HG02763 (cell line): ENCODE data around the gene ZACN.

Source experiments
- ATAC-seq: cut with Tn5 transposase; IDR thresholded peaks from one replicate; pipeline ENCODE4 v1.9.1; 2021; ENCODE audit warnings: mild to moderate bottlenecking, moderate library complexity; ENCODE audit not compliant: unreplicated experiment

Gene ZACN

DNA sequence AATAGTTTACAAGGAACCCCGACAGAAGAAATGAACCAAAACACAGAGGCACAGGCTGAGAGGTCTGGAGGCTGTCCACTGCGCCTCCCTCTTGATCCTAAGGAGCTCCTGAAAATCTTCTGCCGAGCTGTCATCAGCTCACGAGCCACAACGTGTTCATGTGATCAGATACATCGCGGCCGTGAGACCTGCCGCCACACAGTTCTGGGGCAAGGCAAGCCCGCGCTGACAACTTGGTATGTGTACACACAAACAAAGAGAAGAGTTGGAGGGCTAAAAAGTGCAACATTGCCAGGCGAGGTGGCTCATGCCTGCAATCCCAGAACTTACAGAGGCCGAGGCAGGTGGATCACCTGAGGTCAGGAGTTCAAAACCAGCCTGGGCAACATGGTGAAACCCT lies 17.0 kb downstream of the ZACN start:
- no peak for ATAC-seq

DNA sequence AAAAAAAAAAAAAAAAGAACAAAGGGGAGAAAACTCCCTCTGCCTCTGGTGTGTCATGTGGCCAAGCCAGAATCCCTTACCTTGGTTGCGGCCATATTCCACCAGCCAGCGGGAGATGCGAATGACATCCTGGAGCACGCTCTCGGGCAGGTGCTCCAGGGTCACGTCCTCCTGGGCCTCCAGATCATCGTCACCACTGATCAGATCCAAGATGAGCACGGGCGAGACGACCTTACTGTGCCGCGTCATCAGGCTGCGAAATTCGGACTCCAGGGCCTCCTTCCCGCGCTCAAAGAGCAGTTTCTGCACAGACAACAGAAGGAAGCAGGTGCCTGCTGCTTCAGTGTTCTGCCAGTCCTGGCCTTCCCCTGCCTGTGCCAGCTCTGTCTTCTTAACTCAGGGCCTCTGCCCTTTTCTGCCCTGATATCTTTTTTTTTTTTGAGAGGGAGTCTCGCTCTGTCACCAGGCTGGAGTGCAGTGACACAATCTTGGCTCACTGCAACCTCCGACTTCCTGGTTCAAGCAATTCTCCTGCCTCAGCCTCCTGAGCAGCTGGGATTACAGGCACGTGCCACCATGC lies 18.8 kb downstream of the ZACN start:
- no peak for ATAC-seq

DNA sequence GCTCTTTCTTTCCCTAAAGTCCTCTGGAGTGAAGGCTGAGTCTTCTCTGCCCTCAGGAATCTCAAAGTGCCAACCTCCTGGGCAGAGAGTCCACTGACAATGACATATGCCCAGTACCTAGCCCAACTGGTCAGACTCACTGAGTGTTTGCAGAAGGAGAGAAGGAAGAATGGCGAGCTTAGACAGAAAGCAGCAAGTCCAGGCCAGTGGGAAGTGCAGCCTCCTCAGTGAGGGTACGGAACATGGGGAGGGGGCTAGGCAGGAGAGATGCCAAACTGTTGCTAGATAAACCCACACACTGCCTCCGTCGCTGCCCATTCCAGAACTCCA lies 23.9 kb downstream of the ZACN start:
- ATAC-seq = no peak

DNA sequence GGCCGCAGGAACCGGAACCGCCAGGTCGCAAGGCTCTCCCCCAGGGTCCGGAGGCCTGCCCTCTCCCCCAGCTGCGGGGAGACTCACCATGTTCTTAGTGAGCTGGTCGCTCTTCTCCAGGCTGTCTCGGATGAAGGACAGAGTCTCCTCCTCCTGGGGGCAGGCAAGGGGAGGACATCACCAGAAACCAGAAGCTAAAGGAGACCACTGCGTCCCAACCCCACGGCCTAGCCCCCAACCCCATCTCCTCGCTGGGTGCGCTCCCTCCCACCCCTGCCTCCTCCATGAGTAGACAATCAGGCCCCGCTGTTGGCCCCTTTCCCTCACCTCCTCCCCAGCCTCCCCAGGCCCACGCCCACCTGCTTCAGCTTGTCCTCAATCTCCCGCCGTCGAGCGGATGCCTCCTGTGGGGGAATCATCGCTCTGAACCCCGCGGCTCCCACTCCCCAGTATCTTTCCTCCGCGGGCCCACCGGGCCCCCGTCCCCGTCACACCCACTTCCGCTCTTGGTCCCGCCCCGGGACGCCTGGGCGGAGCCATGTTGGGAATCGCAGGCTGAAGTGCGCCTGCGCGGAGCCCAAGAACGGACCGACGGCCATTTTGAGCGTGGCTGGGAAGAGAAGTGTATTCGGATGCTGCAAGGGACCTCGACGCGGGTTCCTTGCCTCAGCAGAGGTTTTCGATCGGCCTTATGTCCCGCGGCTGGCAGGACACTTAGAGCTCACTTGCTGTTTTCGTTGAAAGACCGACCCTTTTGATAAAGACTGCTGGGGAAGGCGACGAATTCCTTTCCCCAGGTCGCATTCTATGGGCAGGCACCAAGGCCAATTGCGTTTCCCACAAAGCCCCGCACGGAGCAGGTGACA lies 24.5 kb downstream of the ZACN start, which contains the start of gene EXOC7:
EXOC7 (minus strand) TSS at position 514 of the 866 bp plus-strand sequence; CDS start at position 419, 95 bp downstream.
- peak; percentile 86 for ATAC-seq

DNA sequence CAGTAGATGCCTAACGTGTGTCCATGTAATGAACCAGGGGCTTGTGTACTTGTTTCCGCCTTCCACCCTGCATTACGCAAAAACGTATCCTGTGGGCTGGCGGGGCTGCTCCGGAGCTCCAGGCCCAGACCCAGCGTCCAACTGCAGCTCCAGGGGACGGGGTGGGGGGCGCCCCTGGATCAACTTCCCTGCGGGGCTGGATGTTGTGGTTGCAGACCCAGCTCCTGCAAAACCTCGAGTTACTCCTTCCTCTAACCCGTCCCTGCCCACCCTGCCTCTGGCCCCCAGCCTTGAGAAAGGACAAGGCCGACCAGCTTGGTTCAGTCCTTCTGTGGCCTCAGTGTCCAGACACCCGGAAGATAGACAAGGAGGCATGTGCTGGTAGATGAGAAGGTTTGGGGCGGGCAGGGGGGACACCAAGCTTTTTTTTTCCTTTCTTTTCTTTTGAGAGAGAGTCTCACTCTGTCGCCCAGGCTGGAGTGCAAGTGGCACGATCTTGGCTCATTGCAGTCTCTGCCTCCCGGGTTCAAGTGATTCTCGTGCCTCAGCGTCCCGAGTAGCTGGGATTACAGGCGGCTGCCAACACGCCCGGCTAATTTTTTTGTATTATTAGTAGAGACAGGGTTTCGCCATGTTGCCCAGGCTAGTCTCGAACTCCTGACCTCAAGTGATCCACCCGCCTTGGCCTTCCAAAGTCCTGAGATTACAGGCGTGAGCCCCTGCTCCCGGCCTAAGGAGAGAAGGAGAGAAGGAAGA lies 25.3 kb downstream of the ZACN start:
- no peak for ATAC-seq

DNA sequence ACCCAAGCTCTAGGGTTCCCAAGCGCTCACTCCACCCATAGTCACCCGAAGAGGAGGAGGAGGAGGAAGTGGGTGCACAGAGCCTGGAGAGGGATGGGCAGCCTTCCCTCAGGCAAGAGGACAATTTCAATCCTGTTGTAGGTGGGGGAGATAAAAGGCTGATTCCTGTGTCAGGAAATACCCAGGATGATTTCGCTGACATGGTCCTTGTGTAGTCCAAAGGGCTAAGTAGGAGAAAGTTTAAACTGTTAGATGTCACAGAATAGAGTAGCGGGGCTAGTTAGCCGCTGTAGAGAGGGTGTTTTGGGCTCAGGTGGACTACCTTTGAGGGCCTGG lies 25.9 kb downstream of the ZACN start:
- no peak for ATAC-seq

DNA sequence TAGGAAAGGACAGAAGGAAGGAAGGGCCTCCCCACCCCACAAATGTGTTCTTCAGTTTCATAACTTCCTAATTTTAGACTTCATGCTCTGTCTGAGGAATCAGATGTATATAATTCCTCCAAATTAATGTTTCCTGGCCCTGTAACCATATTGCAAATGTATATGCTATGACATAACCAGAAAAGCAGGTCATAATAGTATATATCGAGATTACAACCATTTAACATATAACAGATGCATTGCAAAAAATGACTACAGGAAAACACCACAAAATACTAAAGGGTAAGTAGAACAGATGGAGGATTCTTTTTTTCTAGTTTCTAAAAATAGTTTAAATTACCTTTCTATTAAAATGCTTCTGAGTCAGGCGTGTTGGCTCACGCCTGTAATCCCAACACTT lies 27.7 kb downstream of the ZACN start:
- ATAC-seq = no peak

DNA sequence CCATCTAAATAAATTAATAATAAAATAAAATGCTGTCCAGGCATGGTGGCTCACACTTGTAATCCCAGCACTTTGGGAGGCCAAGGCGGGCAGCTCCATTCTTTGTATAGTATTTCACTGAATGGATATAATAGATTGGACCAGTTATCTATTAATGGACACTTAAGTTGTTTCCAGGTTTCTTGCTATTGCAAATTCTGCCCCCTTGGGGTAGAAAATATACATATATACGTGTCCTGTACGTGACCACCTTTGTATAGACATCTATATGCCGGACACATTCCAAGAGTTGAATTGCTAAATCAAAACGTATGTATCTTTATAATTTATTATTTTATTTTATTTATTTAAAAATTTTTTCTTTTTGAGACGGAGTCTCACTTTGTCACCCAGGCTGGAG lies 28.5 kb downstream of the ZACN start:
- ATAC-seq = no peak

DNA sequence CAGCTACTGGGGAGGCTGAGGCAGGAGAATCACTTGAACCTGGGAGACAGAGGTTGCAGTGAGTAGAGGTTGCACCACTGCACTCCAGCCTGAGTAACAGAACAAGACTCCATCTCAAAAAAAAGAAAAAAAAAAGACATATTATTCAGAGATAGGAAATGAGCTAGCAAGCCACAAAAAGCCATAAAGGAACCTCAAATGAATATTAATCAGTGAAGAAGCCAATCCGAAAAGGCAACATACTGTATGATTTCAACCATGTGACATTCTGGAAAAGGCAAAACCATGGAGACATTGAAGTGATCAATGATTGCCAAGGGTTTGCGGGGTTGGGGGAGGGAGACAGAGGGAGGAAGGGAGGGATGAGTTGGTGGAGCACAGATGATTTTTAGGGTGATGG lies 33.0 kb downstream of the ZACN start:
- no peak for ATAC-seq

DNA sequence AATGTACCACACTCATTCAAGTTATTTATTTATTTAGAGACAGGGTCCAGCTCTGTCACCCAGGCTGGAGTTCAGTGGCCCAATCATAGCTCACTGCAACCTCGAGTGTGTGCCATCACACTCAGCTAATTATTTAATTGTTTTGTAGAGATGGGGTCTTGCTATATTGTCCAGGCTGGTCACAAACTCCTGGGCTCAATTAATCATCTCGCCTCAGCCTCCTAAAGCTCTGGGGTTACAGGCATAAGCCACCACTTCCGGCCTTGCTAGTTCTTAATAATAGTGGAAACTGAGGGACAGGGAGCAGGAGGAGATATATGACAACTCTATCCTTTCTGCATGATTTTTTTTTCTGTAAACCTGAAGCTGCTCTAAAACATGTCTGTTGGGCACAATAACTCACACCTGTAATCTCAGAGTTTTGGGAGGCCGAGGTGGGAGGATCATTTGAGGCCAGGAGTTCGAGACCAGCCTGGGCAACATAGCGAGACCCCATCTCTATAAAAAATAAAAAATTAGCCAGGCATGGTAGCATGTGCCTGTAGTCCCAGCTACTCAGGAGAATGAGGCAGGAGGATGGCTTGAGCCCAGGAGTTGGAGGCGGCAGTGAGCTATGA lies 36.3 kb downstream of the ZACN start:
- ATAC-seq = no peak

DNA sequence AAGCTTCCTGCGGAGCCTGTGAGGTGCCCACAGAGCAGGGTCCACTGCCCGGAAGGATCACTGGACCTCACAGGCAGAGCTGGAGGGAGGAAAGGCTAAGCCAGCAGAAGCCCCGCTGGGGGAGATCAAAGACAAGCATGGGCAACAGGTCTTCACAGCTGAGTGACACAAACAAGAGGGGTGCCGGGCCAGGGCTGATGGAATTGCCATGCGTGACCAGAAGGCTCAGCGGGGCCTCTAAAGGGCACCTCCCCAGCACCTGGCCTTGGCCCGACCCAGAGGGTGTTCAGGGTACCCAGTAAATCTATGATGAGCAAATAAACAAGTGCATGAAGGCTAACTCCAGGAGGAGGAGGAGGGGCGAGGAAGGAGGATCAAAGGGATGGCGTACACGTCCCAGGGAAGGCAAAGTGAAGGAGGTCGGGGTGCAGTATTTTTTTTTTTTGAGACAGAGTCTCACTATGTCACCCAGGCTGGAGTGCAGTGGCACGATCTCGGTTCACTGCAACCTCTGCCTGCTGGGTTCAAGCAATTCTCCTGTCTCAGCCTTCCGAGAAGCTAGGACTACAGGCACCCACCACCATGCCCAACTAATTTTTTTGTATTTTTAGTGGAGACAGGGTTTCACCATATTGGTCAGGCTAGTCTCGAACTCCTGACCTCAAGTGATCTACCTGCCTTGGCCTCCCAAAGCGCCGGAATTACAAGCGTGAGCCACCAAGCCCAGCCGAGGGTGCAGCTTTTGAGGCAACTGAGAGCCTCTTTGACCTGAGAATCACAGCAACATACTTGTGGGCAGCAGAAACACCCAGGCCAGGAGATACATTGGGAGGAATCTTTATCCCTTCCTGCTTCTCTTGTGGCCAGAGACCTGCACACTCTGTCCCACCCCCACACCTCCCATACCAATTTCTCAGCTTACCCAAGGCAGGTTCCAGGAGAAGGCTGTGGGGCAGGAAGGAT lies 40.7 kb downstream of the ZACN start:
- no peak for ATAC-seq

DNA sequence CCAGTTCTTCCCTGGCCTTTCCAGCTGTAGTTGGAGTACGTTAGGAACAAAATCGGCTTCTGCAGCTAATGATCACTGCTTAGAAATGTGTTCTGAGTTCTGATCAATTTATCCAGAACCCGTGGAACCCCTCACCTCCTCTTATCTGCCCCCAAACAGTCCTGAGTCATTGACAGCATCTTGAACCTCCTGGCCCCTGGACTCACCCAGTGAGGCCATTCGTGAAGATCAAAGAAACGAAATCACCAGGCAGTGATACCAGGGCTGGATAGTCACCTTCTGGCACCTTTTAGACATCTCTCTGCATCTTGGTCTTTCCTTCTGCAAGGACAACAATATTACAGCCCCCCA lies 41.7 kb downstream of the ZACN start:
- ATAC-seq = no peak

DNA sequence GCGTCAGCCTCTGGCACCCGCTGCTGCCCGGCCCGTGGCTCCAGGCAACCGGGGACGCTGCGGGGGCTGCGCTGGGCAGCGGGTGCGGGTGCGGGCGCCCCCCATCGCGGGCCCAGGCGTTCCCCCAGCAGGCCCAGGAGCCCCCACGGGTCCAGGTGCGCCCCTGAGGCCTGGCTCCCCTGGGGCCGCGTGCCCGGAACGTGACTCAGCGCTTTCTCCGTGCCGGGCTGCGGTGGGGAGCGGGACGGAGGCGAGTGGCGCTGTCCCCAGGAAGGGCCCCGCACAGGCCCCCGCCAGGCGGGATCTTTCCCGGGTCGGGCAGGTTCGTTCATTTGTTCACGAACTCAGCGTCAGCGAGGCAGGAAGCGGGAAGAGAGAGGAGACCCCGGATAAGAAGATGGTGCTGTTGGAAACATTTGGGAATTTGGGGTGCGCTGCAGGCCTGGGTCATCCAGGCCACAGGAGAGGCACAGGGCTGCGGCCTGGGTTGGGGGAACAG lies 43.0 kb downstream of the ZACN start:
- ATAC-seq = no peak

DNA sequence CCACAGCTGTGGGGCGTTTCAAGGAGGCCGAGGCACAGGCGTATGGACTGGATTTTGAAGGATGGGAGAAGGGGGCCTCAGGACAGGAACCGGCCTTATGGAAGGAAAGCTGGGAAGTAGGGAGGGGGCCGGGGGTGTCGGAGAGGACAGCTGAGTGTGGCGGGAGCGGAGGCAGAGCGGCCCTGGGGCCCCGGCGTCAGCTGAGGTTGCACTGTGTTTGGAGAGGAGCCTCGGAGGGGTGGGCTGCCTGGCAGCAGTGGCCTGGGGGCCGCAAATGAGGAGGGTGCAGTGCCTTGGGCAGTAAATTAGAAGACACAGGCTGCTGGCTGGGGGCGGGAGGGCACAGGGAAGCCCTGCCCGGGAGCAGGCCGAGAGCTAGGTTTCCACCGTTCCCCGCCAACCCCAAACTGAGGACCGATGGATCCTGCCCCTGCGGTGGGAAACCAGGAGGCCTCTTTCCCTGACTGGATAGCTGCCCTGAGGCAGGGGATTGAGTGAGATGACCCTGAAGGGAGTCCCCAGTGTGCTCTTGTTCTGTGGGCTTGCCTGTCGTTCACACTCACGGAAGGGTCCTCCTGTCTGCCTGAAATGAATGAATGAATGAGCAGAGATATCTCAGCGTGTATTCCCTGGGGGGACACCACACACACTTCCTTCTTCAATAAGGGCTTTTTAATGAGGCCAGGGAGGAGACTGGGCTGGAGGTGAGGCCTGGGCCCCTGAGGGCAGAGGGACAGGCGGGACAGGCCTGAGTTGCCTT lies 43.6 kb downstream of the ZACN start:
- no peak for ATAC-seq

DNA sequence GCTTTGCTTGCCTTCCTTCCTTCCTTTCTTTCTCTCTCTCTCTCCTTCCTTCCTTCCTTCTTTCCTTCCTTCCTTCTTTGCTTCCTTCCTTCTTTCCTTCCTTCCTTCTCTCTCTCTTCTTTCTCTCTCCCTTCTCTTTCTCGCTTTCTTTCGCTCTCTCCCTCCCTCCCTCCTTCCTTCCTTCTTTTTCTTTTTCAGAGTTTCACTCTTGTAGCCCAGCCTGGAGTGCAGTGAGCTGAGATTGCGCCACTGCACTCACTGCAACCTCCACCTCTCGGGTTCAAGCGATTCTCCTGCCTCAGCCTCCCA lies 44.2 kb downstream of the ZACN start:
- ATAC-seq = no peak

DNA sequence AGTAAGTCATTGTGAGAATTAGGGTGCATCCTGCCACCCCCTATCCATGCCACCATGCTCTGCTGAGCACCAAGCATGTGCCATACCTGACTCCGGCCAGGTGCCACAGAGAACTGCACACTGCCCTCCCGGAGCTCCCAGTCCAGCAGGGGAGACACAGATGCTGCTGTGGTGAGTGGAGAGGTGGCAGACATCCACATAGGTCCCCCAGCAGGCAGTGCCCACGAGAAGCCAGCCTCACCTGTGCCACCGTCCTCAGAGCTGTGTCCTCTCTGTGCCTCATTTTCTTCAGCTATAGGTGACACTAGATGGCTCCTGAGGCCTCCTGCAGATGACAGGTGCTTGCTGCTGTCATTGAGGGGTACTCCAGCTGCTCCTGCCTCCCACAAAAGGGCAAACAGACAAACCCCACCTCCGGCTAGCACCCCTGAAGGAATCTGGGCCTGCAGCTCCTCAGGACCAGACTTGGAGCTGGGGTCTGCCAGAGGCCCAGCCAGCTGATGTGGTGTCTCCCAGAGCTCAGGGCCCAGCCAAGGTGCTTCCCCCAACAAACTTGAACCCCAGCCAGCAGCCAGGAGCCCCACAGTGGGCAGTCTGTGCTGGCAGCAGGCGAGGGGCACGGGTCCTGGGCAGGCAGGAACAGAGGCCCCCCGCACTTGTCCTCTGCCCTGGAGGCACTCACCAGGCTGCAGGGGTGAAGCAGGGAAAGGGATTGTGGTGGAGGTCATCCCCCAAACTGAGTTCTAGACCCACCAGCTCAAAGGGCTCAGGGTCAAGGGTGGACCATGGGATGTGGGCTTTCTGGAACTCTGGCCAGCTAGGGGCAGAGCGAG lies 45.0 kb downstream of the ZACN start:
- no peak for ATAC-seq

DNA sequence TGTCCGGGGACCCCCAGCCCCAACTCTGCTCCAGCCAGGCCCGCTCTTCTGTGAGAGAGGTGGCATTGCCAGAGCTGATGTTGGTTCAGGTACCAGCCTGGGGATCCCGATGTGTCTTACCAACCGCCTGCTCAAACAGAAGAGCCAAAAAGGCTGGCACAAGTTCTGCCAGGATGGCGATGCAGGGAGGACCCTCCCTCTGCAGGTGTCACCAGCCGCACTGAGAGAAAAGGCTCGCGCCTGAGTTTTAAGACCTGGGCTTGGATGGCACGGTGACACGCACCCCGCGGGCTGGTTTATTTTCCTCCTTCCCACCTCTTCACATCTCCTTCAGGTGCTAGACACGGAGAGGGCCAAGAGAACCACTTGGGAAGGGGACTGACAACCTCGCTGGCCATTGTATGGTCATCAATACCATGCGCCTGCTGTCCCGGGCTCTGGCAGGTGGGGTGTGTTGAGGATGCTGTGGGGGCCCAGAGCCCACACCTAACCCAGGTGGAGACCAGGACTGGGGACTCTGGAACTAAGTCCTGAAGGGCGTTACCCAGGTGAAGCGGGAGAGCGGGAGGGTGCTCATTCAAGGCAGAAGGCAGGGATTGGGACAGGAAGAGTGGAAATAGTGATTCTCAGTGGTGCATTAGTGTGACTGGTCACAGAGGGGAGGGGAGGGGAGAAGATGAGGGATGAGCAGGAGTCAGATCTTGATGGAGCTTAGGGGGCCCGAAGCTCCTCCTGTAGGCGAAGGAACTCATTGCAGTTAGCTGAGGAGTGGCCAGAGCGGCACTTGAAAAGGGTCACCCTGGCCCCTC lies 45.8 kb downstream of the ZACN start:
- no peak for ATAC-seq

DNA sequence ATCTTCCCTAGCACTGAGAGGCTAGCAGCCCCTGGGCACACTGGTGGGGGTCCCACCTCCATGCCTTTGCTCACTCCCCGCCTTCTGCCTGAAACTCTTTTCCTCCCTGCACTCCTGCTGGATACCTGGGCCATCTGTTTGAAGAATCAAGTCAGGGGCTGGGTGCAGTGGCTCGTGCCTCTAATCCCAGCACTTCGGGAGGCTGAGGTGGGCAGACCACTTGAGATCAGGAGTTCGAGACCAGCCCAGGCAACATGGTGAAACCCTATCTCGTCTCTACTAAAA lies 46.4 kb downstream of the ZACN start:
- ATAC-seq = no peak
